ENCODE results near the gene CDKN2AIP.

DNA sequence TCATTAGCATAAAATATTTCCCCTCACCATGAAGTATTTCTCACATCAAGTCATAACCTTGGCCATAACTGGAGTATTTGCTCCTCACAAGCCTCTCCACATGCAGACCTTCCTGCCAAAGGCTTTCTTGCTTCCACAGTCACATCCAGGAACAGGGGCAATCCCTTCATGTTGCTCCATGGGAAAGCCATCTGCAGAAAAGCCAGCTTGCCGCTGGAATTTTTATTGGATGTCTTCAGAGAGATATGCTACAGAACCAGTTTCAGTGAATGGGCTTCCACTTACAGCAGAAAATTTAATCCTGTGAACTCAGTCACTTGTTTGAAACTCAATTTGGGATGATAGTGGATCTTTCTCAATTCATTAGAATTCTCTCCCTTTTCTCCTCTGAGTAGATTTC is 3.2 kb upstream of the CDKN2AIP start:
- TF ChIP-seq GABPA (IDR thresholded peaks at IDR 0.05; ENCODE audit: low read depth) (no peak), POLR2AphosphoS5 (IDR thresholded peaks at IDR 0.05; ENCODE audit: low read depth, low read length) (no peak), NFIC (IDR thresholded peaks at IDR 0.05; ENCODE audit: borderline replicate concordance) (no peak), NRF1 (IDR thresholded peaks at IDR 0.05; ENCODE audit: low read depth, low read length) (no peak)
- TF ChIP-seq, protein P1, sequence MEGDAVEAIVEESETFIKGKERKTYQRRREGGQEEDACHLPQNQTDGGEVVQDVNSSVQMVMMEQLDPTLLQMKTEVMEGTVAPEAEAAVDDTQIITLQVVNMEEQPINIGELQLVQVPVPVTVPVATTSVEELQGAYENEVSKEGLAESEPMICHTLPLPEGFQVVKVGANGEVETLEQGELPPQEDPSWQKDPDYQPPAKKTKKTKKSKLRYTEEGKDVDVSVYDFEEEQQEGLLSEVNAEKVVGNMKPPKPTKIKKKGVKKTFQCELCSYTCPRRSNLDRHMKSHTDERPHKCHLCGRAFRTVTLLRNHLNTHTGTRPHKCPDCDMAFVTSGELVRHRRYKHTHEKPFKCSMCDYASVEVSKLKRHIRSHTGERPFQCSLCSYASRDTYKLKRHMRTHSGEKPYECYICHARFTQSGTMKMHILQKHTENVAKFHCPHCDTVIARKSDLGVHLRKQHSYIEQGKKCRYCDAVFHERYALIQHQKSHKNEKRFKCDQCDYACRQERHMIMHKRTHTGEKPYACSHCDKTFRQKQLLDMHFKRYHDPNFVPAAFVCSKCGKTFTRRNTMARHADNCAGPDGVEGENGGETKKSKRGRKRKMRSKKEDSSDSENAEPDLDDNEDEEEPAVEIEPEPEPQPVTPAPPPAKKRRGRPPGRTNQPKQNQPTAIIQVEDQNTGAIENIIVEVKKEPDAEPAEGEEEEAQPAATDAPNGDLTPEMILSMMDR (IDR thresholded peaks at IDR 0.05), result no peak

Data from SK-N-SH (cell line).